SKM-1 treated with dmso at 0.1 percent for 144 hours (cell line): ENCODE results near the gene KIAA1191.

ENCODE experiments used
- DNase-seq: peaks from one replicate; lab custom pipeline; 2025; ENCODE audit not compliant: unreplicated experiment; lab: John Stamatoyannopoulos, UW

KIAA1191 gene

GRCh38 chr5:176365351-176366231 lies 4.0 kb upstream of the KIAA1191 start, which contains the start of gene ARL10:
Gene ARL10, plus strand, starts transcription at chr5:176365487. Its CDS starts 77 bp downstream, at chr5:176365564.
- no peak for DNase-seq

- no peak for DNase-seq
Observed at GRCh38 chr5:176364765-176365350, 3.3 kb upstream of the KIAA1191 start.

- DNase-seq = no peak
Observed at GRCh38 chr5:176362233-176362490, 598 bp upstream of the KIAA1191 start.

DNA sequence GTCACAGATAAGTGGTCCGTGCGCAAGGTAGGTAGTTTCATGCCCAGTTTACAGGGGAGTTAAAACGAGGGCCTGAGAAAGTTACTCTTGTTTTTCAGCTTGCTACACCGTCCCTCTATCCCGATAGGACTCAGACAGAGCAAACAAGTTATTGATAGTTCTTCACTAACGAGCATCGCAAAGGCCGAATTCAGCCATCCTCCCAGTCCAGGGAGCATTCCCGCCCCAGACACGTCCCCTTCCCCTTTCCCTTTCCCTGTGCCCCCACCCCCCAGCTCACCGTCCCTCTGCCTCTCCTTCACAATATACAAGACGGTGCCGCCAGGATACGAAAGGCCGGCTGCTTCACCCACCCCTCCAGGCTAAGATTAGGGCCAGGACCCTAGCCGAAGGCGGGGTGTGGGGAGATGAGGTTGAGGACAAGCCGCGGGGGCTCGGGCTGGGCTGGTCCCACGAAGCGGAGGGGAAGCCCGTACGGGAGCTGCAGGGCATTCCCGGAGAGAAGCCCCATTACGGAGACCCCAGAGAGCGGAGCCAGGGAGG lies 599 bp downstream of the KIAA1191 start:
- DNase-seq = no peak

- no peak for DNase-seq
Observed at GRCh38 chr5:176359658-176360057, 1.9 kb downstream of the KIAA1191 start.

- no peak for DNase-seq
Observed at GRCh38 chr5:176356179-176356566, 5.4 kb downstream of the KIAA1191 start.

GRCh38 chr5:176355400-176356178 lies 6.0 kb downstream of the KIAA1191 start:
- DNase-seq = no peak

DNA sequence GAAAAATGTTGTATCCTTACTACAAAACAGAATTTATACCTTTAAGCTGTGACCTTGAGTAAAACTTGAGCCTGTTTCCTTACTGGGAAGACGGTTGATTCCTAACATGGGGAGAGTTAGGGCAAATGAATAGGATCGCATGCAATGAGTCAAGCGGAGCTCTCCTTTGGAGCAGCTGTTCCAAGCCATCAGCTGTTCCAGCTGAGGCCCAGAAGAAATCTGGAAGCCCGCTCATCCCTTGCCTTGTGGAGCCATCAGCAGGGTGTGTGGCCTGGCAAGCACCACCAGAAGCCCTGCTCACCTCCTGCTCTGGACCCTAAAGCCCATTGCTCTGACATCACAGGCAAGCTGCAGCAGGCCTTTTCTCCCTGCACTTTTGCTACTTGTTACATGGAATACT lies 8.0 kb downstream of the KIAA1191 start:
- no peak for DNase-seq

DNA sequence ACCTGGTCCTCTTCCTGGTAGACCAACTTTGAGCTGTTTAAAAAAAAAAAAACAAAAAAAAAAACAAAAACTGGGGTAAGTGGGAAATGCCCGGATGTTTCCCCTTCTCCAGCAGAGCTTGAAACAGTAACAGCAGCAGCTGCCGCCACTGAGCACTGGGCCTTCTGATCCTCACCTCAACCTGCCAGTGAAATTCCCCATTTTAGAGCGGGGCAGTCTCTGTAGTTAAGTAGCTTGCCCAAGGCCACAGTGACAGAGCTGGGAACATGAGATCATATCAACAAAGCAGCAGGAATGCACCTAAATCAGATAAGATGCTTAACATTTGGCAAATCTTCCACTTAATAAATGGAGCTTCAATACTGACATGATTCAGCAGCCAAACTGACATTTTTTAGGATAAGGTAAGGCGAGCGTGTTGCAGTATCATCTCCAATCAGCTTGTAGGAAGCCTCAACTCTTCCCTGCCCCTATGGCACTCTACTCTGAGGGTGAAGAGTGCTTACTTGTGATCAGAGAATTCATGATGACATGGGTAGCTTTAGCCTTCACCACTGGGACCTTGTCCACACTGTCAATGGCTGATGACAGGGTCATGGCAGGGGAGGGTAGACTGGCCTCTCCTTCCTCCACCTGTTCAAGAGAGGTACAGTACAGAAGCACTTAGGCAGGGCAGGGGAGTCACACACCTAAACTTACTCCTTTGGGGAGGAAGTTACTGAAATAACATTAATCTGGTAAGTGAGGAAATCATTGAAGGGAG lies 9.3 kb downstream of the KIAA1191 start:
- DNase-seq = no peak

DNA sequence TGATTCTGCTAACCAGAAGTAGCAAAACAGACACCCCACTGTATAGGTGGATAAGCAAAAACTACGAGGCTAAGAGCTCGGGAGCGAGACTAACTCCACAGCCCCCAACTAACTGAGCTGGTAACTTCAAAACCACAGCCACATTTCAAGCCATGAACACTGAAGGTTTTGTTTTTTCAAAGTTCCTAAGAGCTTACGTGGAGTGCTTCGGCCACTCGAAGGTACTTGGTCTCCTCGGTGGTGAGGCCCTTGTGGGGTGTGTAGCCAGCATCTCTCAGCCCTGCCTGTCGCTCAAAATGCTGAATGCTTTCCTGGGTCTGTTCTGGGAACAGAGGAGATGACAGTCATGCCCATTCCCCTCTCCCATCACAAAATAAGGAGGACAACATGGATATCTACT lies 11.1 kb downstream of the KIAA1191 start:
- no peak for DNase-seq

- DNase-seq = no peak
Observed at GRCh38 chr5:176342766-176343458, 18.7 kb downstream of the KIAA1191 start.

- DNase-seq = no peak
Observed at GRCh38 chr5:176342158-176342483, 19.4 kb downstream of the KIAA1191 start.

GRCh38 chr5:176341325-176342157 lies 20.0 kb downstream of the KIAA1191 start:
- no peak for DNase-seq

- no peak for DNase-seq
Observed at GRCh38 chr5:176339304-176339703, 22.3 kb downstream of the KIAA1191 start.

- no peak for DNase-seq
Observed at GRCh38 chr5:176337913-176338312, 23.7 kb downstream of the KIAA1191 start.

- DNase-seq = no peak
Observed at GRCh38 chr5:176334031-176334770, 27.4 kb downstream of the KIAA1191 start.

- no peak for DNase-seq
Observed at GRCh38 chr5:176320577-176320976, 41.0 kb downstream of the KIAA1191 start.

GRCh38 chr5:176319827-176320554 lies 41.6 kb downstream of the KIAA1191 start:
- peak; percentile 6 for DNase-seq
